ENCODE measurements around the gene SCARB2.

SCARB2 gene

DNA sequence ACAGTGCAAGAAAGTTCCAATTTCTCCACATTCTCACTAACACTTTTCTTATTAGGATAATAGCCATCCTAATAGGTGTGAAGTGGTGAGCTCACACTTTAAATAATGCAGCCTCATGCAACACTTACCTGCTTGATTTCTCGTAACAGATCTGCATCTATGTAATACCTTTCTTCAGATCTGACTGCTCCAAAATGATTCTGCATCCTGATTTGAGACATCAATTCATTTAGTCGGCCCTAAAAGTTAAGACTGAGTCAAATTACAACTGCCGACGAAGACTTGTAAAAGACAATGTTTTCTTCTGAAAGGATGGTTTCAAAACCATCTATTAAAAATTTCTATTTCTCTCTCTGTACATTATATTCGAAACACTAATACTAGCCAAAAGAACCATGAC lies 96.1 kb downstream of the SCARB2 start:
- H3K27ac Mint-ChIP-seq = no peak overlapping the region
- peaks cover 61% of the 10 kb centered on the region for H3K36me3 Mint-ChIP-seq (ENCODE audit: low read depth)
- H3K27me3 Mint-ChIP-seq = no peaks in the 10 kb centered on the region
- no peak overlapping the region for H3K4me3 Mint-ChIP-seq
- no peak for DNase-seq
- H3K4me1 Mint-ChIP-seq = no peaks in the 10 kb centered on the region
- no peaks in the 10 kb centered on the region for H3K9me3 Mint-ChIP-seq
- no peak for ATAC-seq

DNA sequence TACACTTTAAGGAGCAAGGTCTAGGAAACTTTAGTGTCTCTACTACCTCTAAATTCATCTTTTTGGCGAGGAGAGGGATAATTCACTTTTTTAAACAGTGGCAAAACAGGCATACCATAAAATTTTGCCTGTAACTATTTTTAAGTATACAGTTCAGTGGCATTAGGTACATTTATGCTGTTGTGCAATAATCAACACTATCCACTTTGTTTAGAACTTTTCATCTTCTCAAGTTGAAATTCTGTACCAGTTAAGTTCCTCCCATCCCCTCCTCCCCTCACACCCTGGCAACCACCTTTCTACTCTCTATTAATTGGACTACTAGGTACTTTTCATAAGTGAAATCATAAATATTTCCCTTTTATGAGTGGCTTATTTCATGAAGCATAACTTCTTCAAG lies 96.8 kb downstream of the SCARB2 start:
- Mint-ChIP-seq H3K4me3 (no peak overlapping the region), H3K27ac (no peak overlapping the region), H3K36me3 (ENCODE audit: low read depth) (peaks cover 62% of the 10 kb centered on the region), H3K9me3 (no peaks in the 10 kb centered on the region), H3K27me3 (no peaks in the 10 kb centered on the region), H3K4me1 (no peaks in the 10 kb centered on the region)
- DNase-seq (no peak), ATAC-seq (no peak)

Data from activated naive CD8-positive, alpha-beta T cell treated with anti-CD3 and anti-CD28 coated beads, Interleukin-2, amount 50 U/mL, for 24 hours (primary cell).